Activated CD4-positive, alpha-beta T cell treated with anti-CD3 and anti-CD28 coated beads, Interleukin-2, Interleukin-6, amounts not matched to agents 100 ng/mL and 50 ng/mL, durations not matched to agents 16 hours and 8 hours (primary cell): ENCODE measurements around the gene HCN4.
"Not testable (repeated sequence)": the region's sequence is repeated elsewhere in the genome, so short reads cannot be mapped to it uniquely, and the experiment has no call there.

Source experiments
- DNase-seq: peaks from one replicate; pipeline ENCODE4 v3.0.0-alpha.2; 2020

HCN4 gene

DNA sequence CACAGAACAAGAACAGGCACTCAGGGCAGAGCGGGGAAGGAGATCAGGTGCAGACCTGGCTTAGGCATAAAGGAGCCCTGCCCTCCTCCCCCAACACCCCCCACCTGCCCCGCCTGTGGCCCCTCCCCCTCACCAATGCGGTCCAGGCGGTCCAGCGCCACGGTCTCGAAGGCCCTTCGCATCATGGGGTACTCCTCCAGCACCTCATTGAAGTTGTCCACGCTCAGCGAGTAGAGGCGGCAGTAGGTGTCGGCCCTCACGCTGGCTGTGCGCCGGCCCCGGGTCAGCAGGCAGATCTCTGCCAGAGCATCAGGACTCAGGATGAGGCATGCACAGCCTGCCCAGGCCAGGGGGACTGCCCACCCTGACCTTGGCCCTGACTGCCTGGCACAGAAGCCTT lies 44.8 kb downstream of the HCN4 start:
- DNase-seq = no peak

- DNase-seq = no peak
Measured at GRCh38 chr15:73323374-73323955, 45.3 kb downstream of the HCN4 start.

- DNase-seq = no peak
Measured at GRCh38 chr15:73322665-73323373, 45.9 kb downstream of the HCN4 start.

- DNase-seq = no peak
Measured at GRCh38 chr15:73321496-73322450, 47.0 kb downstream of the HCN4 start.

DNA sequence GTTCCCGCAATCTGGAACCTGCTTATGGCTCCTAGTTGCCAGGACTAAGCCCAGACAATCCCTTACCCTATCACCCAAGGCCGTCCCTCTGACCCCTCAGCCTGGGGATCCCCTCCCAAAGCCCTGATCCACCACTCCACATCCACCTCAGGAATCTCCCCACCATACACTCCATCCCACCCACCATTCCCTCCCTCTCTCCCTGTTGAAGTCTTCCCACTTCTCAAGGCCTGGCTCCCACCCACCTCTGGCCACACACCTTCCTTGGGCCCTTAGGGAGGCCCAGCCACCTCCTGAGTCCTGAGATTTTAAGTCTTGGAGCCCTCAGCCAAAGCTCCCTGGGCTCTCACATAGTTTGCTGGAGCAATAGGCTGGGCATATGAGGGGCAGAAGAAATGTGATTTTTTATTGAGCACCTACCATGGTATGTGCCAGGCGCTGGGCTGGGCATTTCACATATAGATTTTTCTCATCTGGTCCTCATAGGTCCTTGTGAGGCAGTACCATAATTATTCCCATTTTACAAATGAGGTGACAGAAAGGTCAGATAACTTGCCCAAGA lies 48.1 kb downstream of the HCN4 start:
- no peak for DNase-seq

- DNase-seq = no peak
Measured at GRCh38 chr15:73319460-73320245, 49.1 kb downstream of the HCN4 start.

DNA sequence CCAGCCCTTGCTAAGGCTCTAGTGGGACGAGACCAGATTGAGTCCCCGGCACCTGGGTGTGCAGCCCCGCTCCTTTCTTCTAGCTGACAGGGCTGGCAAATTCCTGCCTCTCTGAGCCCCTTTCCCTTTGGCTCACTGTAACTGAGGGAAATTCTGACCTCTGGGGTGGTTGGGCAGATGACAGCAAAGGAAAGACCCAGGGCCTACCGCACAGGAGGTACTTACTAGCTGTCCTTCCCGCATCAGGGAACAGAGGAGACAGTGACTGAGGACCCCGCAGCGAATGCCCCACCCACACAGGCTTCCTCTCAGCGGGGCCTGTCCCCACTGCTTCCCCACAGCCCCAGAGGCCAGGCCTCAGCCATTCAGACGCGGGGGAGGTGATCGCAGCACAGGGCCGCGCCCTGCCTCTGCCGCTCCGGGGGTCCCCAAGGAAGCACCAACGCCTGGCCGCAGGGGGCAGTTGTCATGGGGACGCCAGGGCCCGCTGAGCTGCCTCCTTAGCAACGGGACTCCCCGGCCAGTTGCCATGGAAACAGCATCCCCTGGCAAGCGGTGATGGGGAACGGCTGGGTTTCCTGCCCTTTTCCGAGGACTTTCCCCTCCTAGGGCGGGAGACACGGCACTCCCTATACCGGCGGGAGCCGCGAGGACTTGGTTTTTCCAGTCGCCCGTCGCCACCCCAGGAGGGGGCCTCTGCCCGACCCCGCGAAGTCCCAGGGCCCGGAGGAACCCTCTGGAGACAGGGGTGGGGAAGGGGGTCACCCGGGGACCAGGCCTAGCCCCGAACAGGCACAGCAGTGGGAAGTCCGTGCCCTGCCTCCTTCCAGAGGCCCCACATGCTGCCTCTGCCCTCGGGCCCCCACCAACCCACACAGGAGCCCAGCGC lies 50.1 kb downstream of the HCN4 start:
- DNase-seq = no peak

- DNase-seq = no peak
Measured at GRCh38 chr15:73317651-73318462, 50.9 kb downstream of the HCN4 start.

- DNase-seq = no peak
Measured at GRCh38 chr15:73313861-73314260, 54.9 kb downstream of the HCN4 start.

DNA sequence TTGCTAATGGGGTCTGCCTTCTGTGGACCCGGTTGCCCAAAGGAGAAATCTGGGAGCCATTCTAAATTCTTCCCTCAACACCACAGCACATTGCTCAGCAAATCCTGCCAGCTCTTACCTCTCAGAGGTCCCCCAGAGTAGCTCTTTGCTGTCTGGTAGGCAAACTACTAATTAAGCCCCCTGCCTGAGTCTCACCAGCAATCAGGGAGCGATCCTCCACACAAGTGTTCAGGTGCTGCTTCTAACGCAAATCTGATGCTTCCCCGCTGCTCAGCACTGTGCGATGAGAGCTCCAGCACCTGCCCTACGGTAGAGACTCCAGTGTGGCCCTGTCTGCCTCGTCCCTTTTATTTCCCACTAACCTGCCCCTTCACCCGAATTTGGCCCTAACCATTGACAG lies 60.5 kb downstream of the HCN4 start:
- no peak for DNase-seq

DNA sequence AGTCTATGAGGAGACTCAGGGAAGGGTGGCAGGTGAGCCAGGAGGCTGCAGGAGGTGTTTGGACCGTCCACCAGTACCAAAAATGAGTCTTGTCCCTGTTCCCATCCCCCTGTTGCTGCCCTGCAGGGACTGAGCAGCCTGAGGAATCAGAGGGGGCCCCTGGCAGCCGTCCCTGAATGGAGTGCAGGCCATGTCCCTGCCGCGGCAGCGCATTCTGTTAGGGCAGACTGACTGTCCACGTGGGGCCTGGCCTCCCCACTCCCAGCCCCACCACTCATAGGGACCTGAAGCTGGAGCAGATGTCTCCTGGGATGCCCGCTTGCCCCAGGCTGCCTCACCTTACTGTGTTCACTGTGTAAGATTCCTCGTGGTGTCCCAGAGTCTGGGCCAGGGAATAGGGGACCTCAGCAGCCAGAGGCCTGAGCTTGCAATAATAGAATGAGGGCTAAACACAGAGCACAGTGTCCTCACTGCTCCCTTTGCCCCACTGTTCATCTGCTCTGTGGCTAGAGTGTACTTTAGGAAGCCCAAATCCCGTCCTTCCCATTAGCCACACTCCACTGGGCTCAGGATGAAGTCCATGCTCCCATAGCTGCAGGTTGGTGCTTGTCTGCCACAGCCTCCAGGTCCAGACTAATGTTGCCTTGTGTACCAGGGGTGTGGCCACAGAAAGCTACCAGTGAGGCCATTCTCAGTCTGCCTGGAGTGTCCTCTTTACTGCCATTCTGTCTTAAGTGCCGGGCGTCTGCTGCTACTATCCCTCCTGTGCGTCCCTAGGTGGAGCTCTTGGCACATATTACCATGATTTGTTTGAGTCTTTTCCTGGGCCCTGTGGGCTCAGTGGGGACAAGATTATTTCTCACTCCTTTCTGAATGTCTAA lies 63.2 kb downstream of the HCN4 start:
- DNase-seq = peak; percentile 55

DNA sequence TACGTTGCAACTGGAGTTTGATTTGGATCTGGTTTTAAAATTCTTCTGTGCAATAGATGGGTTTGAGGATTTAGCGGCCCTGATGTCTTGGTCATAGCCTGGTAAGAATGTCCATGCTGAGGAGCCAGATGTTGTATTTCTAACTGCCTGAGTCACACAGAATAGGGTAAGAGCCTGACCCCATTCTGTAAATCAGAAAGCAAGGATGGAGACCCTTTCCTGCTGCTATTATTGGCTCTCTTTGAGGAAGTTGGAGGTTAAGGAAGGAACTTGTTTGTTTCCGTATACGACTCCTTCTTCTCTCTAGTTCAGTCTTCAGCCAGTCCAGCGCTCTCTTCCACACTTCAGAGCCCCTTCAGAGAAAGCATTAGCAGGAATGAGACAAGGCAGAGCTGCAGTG lies 65.1 kb downstream of the HCN4 start:
- DNase-seq = no peak

DNA sequence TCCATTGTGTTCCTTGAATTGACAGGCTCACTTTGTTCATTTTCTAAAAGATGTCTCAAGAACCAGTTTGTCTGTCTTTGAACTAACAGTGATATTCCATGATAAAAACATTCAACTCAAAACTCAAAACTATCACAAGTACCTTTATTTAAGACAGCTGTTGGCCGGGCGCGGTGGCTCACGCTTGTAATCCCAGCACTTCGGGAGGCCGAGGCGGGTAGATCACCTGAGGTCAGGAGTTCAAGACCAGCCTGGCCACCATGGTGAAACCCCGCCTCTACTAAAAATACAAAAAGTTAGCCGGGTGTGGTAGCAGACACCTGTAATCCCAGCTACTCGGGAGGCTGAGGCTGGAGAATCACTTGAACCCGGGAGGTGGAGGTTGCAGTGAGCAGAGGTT lies 68.5 kb downstream of the HCN4 start:
- DNase-seq = not testable (repeated sequence)

DNA sequence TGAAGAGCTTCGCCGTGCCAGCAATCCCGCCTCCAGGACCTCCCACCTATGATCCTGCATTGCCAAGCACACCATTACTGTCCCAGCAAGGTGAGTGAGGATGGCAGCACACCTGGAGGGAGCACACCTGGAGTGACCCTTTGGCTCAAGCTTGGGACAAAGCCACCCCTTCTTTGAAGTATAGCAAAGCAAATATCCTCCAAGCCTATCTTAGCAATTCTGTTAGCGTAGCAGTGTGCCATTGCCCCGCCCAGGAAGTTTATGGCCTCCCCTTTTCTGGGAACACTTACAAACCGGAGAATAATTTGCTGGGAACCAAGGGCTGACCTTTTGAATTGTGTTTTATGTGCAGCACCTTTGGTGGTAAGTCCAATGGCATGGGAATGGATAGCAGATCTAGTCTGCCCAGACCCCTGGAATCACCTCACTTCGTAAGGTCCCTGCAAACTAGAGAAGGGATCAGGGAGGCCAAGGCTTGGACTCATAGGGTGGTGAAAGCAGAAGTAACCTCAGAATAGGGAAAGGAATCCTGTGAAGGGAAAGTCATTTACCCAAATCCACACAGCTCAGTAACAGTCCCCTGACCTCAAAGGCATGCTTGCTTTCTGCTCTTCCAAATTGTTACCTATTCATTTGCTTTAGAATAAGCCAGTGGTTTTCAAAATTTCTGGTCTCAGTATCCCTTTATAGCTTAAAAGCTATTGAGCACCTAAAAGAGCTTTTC lies 70.1 kb downstream of the HCN4 start:
- DNase-seq = no peak

DNA sequence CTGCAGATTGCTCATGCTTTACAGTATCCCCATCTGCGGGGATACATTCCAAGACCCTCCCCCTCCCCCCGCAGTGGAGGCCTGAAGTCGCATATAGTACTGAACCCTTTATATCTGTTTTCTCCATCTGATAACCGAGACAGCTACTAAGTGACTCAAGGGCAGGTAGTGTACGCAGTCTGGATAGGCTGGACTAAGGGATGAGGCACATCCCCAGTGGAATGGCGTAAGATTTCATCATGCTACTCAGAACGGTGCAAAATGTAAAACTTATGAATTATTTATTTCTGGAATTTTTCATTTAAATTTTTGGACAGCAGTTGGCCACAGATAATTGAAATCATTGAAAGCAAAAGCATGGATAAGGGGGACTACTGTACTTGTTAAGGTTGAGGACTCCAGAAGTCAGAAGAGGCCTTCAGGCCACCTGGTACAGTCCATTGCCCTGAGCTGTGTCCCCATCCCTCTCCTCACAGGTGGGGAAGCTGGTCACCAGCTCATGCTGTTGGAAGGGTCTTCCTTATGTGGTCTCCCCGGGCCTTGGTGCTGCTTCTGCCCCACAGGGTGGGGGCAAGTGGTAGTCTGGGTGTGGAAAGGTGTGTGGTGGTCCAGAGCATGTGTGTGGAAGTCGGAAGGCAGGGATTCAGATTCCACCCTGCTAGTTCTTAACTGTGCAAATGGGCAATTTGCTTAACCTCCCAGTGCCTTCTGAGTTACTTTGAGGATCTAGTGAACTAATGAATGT lies 72.0 kb downstream of the HCN4 start:
- DNase-seq = no peak

DNA sequence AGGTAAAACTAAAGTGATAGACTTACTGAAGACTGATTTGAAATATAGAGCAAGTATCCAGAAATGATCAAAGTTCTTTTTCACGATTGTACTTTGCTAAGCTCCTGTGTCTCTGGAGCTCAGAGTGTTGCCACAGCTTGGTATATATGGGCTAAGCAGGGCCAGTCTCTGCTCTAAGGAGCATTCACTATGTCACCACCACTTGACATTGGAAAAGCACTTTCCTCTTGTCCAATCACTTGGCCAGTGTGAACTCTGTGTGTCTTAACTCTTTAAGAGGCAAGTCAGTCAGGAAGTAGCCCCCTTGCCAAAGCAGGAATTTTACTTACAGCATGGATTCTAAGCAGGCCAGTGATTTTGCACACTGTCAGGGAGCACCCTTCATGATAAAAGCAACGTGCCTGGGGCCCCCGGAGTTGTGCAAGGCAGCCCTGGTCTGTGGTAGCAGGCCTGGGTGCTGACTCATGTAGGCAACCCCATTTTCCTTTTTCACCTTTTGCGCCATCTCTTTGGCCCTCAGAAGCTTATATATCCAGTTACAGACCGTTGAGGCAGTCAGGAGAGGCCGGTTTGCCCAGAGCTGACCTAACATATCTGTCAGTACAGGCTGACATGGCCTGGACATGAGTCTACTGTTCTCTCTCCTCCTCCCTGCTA lies 73.0 kb downstream of the HCN4 start:
- peak; percentile 13 for DNase-seq

DNA sequence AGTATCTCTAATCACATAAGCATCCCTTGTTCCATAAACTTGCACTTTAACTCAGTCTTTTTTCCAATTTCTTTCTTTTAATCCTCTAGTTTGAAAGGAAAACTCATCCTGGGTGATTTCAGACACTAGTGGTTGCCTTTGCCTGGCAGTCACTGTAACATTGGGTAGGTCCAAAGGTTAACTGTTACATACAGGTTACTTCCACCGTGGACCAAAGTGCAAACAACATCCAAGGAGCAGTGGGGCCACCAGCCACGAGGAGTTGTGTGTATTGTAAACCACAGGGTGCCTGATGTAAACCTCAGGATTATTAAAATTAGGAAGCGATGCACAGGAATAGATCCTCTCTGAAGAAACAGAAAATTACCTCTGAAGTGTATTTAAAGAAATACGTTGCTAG lies 75.0 kb downstream of the HCN4 start:
- DNase-seq = no peak

DNA sequence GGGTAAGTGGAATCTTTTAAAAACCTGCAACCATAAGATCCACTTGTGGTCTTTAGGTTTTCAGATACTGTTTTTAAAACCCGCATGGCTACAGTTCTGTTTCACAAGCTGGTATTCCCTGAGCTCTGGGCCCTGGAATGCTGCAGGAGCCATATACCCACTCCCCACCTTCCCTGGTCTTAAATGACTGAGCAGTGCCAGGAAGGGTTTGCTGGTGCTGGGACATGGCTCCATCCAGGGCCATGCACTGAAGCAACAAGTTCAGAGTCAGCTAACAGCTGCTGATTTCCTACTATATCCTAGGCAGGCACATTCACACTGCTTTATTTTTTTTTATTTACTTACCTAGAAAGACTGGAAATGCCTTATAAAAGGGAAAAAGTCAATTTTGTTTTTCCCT lies 77.3 kb downstream of the HCN4 start:
- no peak for DNase-seq
